ENCODE data around the gene C12orf43. TPM values are rescaled to one million over a fixed set of nuclear protein-coding genes. Genes with fewer than 3 reads are reported as not detected.

The C12orf43 gene
- total and polyA plus RNA-seq, 2 of the 4 experiments (the other 2 are of a cell fraction): 12.5 to 13.5 TPM

GRCh38 chr12:120950807-120951206, 65.5 kb downstream of the C12orf43 start:
- Histone ChIP-seq H3K18ac (ENCODE audit: low read depth, low read length) (no peak overlapping the region), H4K20me1 (ENCODE audit: insufficient read depth, low read length) (no peaks in the 10 kb centered on the region), H3K27me3 (ENCODE audit: control insufficient read depth, insufficient read depth, low read length) (no peaks in the 10 kb centered on the region; the same call in 1 of the 2 replicates), H3K4me1 (ENCODE audit: control insufficient read depth, insufficient read depth, low read length) (no peaks in the 10 kb centered on the region), H3K4ac (ENCODE audit: low read depth, low read length) (no peak overlapping the region), H3K9me1 (ENCODE audit: insufficient read depth, low read length) (no peaks in the 10 kb centered on the region), H4K5ac (ENCODE audit: low read depth, low read length) (no peak overlapping the region), H3K14ac (replicated peaks; ENCODE audit: low read depth, low read length) (no peak overlapping the region), H3K23ac (ENCODE audit: low read depth, low read length) (no peak overlapping the region), H3K27ac (ENCODE audit: insufficient read depth, low read length) (no peak overlapping the region), H2AK9ac (replicated peaks; ENCODE audit: low read depth, low read length, poor library complexity) (no peak overlapping the region), H4K8ac (ENCODE audit: low read depth in 2 of 2, low read length in 2 of 2) (no peak overlapping the region), H3K9me3 (ENCODE audit: control insufficient read depth, insufficient read depth, low read length) (peaks cover 2% of the 10 kb centered on the region; the same call in 1 of the 2 replicates), H3K9ac (ENCODE audit: low read depth, low read length) (no peak overlapping the region), H2BK15ac (ENCODE audit: low read depth, low read length) (no peak overlapping the region), H3K36me3 (ENCODE audit: control insufficient read depth, insufficient read depth, low read length) (no peaks in the 10 kb centered on the region), H2AFZ (replicated peaks; ENCODE audit: low read length, poor library complexity) (no peak overlapping the region), H4K91ac (ENCODE audit: insufficient read depth, low read depth, low read length) (no peak overlapping the region), H2BK20ac (ENCODE audit: low read depth, low read length) (no peak overlapping the region), H3K79me1 (ENCODE audit: low read depth in 1 of 2, low read length in 2 of 2) (no peaks in the 10 kb centered on the region), H2BK5ac (ENCODE audit: low read depth, low read length, poor library complexity, severe bottlenecking) (no peak overlapping the region), H2AK5ac (ENCODE audit: low read depth, low read length) (no peak overlapping the region), H3K56ac (ENCODE audit: extremely low read depth, insufficient read depth, low read length) (no peak overlapping the region), H2BK120ac (ENCODE audit: low read depth, low read length) (no peak overlapping the region), H3K4me2 (ENCODE audit: low read depth, low read length) (no peak overlapping the region), H3K4me3 (ENCODE audit: insufficient read depth, low read depth, low read length) (no peak overlapping the region)
- intact Hi-C loops (cut with micrococcal nuclease) (no loop called here), in situ Hi-C loops (cut with MboI; ENCODE audit: low sequenced_read_pairs) (no loop called here), dilution Hi-C loops (cut with HindIII; ENCODE audit: low sequenced_read_pairs, unreplicated experiment) (no loop called here)
- ChIA-PET POLR2A (ENCODE audit: unreplicated experiment) (no interaction called here), CTCF (no interaction called here)
- DNase-seq (no peak), ATAC-seq (ENCODE audit: low read depth) (no peak)
- no peak for TF ChIP-seq RFX5 (IDR thresholded peaks at IDR 0.05; ENCODE audit: low read depth, low read length)
- no peak for TF ChIP-seq CTCF (conservative IDR thresholded peaks at IDR 0.05; ENCODE audit: low read depth, low read length)
- no peak for TF ChIP-seq RAD21 (IDR thresholded peaks at IDR 0.05; ENCODE audit: low read length)
- no peak for TF ChIP-seq MXI1 (IDR thresholded peaks at IDR 0.05; ENCODE audit: borderline replicate concordance, low read depth, low read length)
- TF ChIP-seq MAZ (IDR thresholded peaks at IDR 0.05; ENCODE audit: borderline replicate concordance, low read depth, low read length): no peak
- TF ChIP-seq BHLHE40 (IDR thresholded peaks at IDR 0.05; ENCODE audit: low read depth, low read length): no peak
- TF ChIP-seq RCOR1 (IDR thresholded peaks at IDR 0.05; ENCODE audit: insufficient replicate concordance, low read length): no peak
- no peak for TF ChIP-seq USF2 (IDR thresholded peaks at IDR 0.05; ENCODE audit: low read depth, low read length)
- no peak for TF ChIP-seq NFE2L2 (IDR thresholded peaks at IDR 0.05; ENCODE audit: low read depth, low read length)
- WGBS, 2 experiments (ENCODE audit: extremely low coverage in 2 of 2, insufficient read length in 1 of 2): no CpG with 5 or more reads among the region's 5 CpGs
- BruUV-seq (replicated peaks): no TSS peak
